ENCODE measurements around the gene BBX.

Gene BBX

DNA sequence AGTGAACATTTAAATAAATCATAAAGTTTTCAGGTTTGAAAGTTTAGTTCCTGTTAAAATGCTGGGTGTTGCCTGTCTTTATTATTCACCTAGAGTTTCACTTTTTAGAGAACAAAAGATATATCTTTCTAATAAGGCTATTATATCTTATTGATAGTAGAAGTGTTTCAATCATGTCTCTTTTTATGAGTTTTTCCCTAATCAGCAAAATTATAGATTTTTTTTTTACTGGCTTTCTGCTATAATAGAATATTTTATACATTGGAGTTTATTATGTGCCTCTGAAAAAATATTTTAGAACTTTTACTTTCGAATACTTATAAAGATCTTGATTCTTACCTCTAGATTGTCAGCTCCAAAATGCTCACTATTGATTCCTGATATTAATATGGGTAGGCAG, 131.5 kb downstream of the BBX start:
- no peak for DNase-seq (ENCODE audit: low read depth in 2 of 2)

DNA sequence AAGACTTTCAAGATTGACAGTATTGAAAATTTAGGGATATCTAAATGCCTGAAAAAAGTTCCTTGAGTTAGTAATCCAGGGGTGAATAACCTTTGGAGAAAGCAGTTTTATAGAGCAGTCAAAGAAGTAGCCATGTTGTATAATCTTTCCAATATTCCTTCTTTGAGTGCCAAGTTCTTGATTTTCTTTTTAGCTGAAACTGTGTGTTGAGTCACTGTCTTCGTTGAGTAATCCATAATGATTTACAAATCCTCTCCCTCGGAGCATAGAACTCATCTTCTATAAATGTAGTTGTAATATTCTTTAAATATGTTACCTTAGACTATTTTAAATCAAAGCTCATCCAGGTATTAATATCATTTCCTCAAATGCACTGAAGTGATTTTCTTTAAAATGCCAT, 135.2 kb downstream of the BBX start:
- DNase-seq (ENCODE audit: low read depth in 2 of 2) = no peak

DNA sequence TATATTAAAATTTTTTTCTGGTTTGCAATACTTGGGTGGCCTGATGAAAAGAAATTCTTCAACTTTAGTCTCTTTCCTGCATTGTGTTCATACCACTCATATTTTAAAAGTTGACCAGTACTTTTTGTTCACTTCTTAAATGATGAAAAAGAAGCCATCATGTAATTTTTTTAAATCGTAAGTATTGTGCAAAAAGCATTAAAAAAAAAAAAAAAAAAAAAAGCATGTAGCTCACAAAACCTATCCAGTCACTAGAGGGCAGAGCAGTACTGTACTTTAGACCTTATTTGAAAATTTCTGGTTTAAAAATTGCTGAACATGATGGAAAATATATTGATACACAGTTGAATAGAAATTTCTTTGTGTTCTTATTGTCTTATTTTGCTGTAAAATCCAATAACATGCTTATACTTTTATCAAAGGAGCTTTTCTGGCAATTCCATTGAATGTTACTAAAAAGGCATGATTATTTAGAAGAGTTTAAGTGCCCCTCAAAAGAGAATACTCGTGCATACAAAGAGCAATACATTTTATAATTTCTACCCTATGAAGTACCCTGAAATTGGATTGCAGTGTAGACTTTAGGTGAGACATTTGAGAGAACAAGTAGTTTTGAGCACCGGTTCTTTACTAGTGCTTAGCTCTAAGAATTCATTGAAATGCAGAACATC, 137.7 kb downstream of the BBX start:
- DNase-seq (ENCODE audit: low read depth in 2 of 2) = no peak

DNA sequence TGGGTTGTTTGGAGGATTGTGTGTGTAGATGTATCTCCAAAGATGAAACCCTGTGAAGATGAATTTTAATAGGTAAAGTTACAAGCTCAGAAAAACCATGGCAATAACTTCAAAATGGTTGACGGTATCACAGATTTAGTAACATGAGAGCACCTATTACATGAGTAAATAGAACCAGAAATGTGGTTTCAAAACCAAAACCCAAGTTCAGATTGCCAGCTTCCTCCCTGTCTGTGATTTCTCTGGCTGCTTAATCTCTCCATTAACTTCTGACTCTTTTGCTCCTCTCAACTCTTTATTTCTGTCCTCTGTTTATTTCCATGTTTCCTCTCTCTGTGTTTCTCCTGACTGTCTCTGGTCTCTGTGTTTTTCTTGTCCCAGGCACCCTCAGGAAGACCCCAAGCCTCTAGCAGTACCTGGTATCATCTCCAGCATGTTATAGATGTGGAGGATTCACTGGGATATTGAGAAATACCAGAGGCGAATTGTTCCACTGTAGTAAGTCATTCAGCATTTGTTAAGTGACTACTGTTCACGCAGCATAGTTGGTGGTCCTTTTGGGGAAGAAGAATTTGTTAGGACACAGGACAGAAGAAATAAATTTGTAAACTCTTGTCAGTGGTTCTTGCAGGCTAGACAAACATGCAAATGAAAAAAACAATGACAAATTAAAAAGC, 138.8 kb downstream of the BBX start:
- no peak for DNase-seq (ENCODE audit: low read depth in 2 of 2)

DNA sequence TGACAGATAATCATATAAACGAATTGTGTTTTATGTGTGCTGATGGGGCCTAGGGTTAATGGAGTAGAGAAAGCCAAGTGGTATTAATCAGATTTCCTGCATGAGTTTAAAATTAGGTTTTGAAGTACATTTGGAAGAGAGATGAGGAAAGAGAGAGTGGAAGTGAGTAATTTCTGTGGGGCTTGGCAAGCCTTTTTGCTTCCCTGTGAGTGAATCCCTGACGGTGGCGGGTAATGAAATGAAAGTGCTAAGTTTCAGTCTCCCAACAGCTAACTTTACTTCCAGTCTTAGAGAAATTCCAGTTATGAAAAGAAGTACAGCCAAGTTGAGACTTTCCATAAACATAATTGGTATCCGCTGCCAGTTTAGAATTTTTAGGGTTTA, 139.4 kb downstream of the BBX start:
- no peak for DNase-seq (ENCODE audit: low read depth in 2 of 2)

DNA sequence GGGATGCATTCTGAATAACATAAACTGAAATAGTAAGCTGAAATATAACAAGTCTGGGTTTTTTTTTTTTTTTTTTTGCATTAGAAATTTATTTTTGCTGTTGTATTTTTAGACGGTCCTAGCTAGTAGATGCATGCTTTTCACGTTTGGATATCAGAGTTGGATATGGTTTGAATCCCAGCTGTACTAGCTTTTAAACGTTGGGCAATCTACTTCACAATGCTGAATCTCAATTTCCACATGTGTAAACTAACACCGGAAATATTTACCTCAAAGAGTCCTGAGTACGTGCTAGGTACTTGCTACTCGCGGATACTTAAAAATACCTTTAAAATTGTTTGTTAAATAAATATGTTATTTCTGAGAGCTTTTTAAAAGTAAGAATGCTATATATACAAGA, 139.8 kb downstream of the BBX start:
- no peak for DNase-seq (ENCODE audit: low read depth in 2 of 2)

DNA sequence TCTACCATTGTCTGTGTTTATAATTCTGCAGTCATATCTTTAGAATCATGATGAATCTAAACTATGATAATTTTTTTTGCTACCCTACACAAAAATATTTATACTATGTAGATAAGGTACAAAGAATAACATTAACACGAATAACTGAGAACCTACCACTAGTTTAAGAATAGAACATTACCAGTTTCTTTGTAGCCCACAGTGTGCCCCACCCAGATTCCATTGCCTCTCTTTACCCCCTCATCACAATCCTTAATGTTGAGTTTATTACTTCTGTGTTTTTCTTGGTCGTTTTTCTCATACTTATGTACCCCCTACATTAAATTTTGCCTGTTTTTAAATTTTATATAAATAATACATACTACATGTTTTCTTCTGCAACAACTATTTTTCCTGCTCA, 140.5 kb downstream of the BBX start:
- no peak for DNase-seq (ENCODE audit: low read depth in 2 of 2)

DNA sequence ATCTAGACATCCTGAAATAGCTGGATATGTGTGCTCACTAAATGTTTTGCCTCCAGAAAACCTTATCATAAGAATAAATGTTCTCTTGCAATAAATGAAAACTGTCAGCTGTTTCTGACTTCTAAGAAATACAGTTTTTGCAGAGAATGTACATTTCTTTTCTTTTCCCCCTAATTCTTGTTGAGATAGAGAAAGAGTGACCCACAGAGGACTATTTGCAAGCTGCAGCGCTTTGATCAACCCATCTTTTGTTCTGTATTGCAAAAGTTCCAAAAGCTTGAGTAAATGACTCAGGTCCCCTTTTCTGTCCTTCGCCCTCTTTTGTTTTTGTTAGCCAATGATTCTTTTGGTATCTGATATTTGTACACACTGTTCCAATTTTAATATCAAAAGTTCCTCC, 141.9 kb downstream of the BBX start:
- DNase-seq (ENCODE audit: low read depth in 2 of 2) = no peak

DNA sequence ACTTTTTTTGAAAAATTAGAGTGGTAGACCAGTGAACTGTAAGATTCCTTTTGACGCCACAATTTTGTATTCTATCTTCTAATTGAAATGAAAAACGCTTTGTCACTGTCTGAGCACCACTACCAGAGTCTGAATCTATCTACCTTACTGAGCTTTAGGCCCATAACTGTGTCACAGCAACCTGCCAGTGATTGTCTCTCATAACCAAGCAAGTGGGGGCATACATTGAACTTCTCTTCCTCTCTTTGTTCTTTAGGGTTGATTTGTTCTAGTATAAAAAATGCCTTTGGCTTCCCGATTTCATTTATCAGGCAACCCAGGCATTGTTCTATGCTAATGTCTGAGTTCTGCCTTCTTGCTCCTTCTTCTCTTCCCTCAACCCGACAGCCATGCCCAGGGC, 142.6 kb downstream of the BBX start:
- DNase-seq (ENCODE audit: low read depth in 2 of 2) = no peak

DNA sequence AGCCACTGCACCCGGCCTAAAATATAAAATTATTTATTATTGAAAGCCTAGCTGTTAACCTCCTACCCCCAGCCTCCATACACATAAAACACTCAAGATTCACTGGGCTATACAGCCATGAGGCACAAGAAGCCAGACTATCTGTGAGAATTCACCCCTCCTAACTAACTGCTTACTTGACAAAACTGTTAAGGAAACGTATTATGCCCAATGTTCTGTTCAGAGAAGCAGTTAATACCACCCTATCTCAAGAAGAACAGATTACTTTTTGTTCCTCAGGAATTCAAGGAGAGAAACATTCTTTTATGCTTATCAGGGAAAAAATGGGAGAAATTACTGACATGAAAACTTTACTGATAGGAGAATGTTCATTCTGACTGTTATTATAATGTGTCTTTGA, 144.1 kb downstream of the BBX start:
- DNase-seq (ENCODE audit: low read depth in 2 of 2) = no peak

DNA sequence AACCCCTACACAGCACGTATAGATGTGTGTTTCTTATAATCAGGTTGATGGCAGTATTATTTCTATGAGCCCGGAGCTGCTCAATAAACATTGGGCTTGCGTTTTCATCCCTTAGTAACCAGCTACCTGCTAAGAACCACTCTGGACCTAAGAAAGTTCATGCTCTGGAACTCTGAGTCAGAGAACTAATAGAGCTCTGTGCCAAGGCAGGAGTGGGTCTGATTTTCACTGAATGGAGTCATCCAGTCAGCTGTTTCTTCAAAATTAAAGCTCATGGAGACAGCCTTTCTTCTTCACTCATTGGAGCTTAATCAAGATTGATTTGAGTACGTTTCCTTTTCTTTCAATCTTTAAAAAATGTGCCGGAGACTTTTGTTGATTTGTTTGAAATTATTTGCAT, 145.7 kb downstream of the BBX start:
- DNase-seq (ENCODE audit: low read depth in 2 of 2) = no peak

DNA sequence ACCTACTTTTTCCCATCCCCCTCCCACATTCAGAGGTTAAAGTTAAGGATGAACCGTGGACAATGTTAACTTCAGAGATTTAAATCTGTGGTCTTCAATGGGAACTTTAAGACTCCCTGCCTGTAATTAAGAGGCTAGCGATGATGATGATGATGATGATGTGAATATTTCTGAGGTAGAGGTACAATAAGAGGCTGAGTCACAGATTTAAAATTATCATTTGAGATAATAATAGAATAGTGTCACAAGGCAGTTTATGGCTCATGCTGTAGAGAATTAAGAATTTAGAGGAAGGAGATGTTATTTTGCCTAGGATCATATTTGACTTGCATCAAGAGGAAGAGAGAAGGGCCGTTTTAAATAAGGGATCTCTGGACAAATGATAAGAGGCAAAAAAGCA, 146.2 kb downstream of the BBX start:
- DNase-seq (ENCODE audit: low read depth in 2 of 2) = no peak

DNA sequence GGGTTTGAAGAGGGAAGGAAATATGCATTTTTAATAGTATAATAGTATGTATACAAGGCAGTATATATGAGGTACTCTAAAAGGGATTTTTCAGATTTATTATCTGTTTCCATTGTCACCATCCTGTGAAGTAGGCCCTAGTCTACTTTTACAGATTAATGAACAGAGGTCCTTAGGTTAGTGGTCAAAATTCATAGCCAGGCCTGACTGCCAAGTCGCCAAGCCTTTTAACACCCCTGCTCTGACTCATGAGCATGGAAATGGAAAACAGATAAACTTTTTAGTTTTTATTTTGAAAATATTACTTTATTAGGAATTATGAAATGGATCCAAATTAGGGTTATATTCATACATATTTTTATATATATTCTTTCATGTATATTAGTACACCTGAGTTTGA, 146.9 kb downstream of the BBX start:
- DNase-seq (ENCODE audit: low read depth in 2 of 2) = no peak

DNA sequence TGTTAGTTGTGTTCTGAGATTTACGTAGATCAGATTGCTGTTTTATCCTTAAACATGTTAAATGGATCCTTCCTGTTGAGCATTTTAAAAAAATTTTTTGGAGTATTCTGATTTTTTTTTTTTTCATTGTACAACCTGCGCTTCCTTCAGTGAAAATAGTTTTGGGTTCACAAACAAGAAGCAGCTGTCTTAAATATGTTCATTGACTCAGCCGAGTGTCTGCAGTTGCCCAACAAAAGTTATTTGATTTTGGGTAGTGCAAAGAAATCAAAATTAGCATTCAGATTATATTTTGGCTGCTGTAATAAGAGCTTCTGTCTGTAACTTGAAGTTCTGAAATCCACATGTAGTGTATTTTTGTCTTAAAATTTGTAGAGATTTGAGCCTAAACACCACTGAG, 148.2 kb downstream of the BBX start:
- no peak for DNase-seq (ENCODE audit: low read depth in 2 of 2)

DNA sequence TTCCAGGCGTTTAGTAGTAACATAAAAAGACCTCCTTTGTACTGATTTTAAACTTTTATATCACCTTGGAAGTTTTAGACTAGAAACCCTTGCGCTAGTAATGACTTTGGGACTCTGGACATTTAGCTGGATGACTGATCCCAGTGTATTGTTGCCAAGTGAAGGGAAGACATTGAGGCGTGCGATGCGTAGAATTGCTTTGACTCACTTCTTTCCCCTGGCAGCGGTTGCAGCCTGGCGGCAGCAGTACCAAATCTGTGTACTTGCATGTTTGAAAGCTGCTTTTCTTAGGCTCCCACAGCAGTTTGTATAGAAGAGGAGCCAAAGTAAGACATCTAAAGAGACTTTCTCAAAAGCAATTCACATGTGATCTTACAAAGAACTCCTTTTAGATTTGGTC, 151.6 kb downstream of the BBX start:
- no peak for DNase-seq (ENCODE audit: low read depth in 2 of 2)

DNA sequence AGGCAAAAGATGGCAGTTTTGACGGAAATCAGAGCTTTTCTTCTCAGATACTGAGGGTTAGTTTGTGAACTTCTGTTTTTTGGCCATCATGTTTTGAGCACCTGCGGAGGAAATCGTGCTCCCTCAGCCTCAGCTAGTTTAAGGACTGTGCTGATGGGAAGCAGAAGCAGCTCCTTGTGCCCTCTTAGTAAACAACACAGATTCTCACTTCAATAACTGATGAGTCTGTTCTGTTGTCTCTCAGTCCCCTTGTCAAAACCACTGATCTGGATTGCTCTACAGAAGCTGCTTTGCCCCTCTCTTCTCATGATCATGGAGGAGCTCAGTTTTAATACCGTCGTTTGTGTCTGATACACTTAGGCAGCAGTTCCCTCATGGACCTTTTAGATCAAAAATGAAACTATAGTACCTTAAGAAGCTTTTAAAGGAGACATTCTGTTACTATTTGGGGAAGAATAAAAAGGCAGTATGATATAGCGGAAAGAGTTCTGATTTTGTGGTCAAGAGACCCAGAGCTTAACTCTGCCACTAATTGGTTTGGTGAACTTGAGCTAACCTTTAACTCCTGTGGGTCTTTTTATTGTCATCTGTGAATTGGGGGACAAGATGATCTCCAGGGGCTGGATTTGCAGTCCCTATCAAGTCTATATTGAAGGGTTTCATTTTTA, 152.6 kb downstream of the BBX start:
- no peak for DNase-seq (ENCODE audit: low read depth in 2 of 2)

DNA sequence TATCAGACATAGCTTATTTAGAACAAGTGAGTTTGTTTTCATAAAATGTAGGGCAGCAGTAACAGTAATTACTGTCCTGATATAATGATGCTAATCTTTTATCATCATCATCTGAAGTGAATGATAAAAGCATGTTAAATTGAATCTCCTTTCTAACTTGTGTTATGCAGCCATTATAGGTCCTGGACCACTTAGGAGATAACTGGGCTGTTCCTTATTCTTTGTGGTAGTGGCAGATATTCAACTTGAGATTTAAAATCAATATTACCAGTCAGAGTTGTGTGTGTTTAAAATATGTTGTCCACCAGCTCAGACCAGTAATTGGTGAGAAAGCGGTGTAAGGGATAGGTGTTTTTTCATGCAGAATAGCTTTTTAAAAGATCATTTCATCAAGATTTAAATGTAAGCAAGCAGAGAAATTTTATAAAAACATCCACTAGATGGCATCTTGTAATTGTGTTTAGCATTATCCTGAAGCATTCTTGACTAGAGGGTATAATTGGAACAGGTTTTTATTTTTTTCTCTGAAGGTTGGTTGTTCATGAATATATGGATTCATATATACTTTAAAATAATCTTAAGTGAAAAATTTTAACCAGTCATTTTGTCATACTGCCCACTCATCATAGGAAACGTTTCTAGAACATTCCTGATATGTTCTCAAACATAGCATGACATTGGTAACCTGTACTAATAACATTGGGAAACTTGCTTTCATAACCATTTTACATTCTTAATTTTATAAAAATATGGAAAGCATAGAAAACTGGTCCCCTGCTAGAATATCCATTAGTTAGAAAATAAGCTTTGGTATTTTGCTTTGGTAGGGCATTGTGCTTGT, 153.9 kb downstream of the BBX start:
- no peak for DNase-seq (ENCODE audit: low read depth in 2 of 2)

DNA sequence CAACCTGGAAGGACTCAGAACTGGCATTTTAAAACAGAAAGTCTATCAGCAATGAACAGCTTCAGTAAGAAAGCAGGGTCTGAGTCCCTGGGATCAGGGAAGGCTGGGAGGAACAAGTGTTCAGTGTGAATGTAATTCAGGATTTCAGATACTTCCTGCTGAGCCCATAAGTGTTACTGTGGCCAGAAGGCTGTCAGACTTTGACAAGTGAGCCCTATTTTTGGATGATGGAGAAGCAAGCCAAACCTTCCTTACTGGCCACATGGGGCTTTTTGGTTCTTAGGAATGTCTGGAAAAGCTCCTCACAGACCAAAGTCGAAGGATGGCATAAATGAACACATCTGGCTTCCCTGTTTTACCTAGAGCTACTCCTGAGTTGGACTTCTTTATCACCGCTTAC, 157.2 kb downstream of the BBX start:
- DNase-seq (ENCODE audit: low read depth in 2 of 2) = no peak

DNA sequence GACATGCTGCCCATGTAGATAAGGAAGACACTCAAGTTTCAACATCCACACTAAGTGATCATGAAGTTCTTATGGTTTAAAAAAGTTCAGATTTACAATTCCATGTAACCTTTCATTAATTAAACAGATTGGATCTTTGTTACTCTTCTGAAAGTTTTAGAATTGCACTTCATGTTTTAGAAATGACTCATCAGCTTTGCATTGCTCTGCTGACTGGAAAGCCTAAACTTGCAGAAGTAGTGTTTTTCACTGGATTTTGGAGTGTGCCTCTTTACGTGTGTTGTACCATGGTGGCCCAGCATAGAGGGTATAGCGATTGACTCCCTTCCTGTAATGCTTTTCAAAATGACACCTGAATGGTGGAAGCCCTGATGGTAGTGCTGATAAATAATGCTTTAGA, 157.9 kb downstream of the BBX start:
- no peak for DNase-seq (ENCODE audit: low read depth in 2 of 2)

DNA sequence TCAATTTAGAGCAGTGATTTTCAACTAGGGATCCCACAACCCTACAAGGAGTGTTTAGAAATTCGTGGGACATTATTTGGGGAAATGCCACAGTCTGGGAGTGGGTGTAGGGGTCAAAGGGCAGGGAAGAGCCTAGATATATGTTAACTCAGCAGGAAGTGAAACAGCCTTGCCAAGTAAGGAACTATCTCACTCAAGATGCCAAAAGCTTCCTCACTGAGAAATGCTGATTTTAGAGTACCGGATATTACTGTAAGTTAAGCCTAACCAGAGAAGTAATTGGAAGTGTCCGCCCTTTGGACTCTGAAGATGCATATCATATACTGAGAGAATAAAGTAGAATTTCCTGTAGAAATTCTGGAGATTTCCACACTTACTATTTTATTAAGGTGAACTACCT, 158.6 kb downstream of the BBX start:
- no peak for DNase-seq (ENCODE audit: low read depth in 2 of 2)

DNA sequence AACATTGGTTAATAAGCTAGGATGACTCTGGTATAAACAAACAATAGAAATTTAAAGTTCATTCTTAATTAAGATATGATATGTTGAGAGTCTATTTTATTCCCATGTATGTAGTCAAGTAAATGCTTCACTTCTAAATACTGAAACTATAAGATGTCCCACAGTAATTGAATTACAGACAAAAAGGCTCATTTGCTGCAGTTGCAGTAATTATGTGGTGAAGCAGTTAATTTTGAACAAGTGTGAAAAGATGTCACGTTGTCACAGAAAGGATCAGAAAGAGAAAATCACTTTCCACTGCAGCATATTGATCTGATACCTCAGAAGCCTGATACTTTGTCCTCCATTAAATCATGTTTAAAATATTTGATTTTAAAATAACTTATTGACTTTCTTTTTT, 159.8 kb downstream of the BBX start:
- no peak for DNase-seq (ENCODE audit: low read depth in 2 of 2)

DNA sequence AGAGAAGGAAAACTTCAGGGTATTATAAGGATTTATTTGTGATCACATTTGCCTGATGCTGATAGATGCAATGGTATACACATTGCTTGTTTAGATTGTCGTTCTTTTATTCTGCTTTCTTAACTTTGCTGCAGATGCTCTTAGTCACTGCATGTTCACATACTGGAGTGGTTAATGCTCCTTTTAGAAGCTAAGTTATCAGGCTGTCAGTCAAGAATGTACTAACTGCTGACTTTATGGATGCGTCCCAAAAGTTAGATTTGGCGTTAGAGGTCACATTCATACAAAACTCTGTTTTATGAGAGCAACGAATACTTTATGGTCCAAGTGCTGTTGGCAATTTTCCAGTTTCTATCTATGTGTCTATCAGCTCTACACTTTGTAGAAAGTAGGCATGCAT, 160.7 kb downstream of the BBX start:
- DNase-seq (ENCODE audit: low read depth in 2 of 2) = no peak
